Breast epithelium (tissue), 4 donors: ENCODE data around the gene RNF151. TPM values are rescaled to one million over a fixed set of nuclear protein-coding genes. Genes with fewer than 3 reads are reported as not detected.
A peak's percentile ranks its signal among the peaks of the same experiment; 100 is the strongest.

ENCODE experiments used
- DNase-seq, 2 donors: peaks; one replicate each; pipeline ENCODE4 v3.0.0-alpha.2; 2019; ENCODE audit warnings: low spot score in 2 of 2
- H3K27ac ChIP-seq, 2 donors: fragments of 200-600 bp; sonication (generic) in 1 of 2; one replicate each; pipeline ENCODE4 v1.5.1; 2016 to 2019; ENCODE audit warnings: mild to moderate bottlenecking in 1 of 2
- H3K27me3 ChIP-seq, 2 donors: fragments of 200-600 bp; sonication (generic) in 1 of 2; one replicate each; pipeline versions ENCODE4 v1.5.1 to v1.6.0; 2017 to 2019; ENCODE audit warnings: control low read depth in 1 of 2, mild to moderate bottlenecking in 1 of 2
- H3K36me3 ChIP-seq: fragments of 200-600 bp; one replicate; pipeline ENCODE4 v1.5.1; 2019
- H3K4me1 ChIP-seq, 2 donors: fragments of 200-600 bp; sonication (generic); one replicate each; pipeline ENCODE4 v1.5.1; 2016 to 2019; ENCODE audit warnings: control low read depth in 1 of 2
- H3K4me3 ChIP-seq, 3 donors: fragments of 200-600 bp; sonication (generic); 1 replicate in 2 of 3; 2 replicates in 1 of 3; pipeline ENCODE4 v1.5.1; 2016 to 2019; ENCODE audit warnings: mild to moderate bottlenecking in 3 of 3, moderate library complexity in 2 of 3
- H3K9me3 ChIP-seq, 2 donors: fragments of 200-600 bp; sonication (generic) in 1 of 2; one replicate each; pipeline ENCODE4 v1.5.1; 2016 to 2019; ENCODE audit warnings: control low read depth in 1 of 2
- CTCF ChIP-seq, 3 donors: fragments of 450-650 bp; IDR thresholded peaks; one replicate each; pipeline ENCODE4 v1.5.1; 2016 to 2017; ENCODE audit warnings: antibody characterized with exemption in 3 of 3, mild to moderate bottlenecking in 3 of 3, moderate library complexity in 3 of 3
- POLR2A ChIP-seq: fragments of 450-650 bp; IDR thresholded peaks from one replicate; pipeline ENCODE4 v1.6.1; 2016; ENCODE audit warnings: antibody characterized with exemption, mild to moderate bottlenecking, moderate library complexity
- POLR2AphosphoS5 ChIP-seq, 3 donors: sonication (generic); formaldehyde crosslinking; IDR thresholded peaks; one replicate each; pipeline ENCODE4 v1.6.1; 2017; ENCODE audit warnings: antibody characterized with exemption in 3 of 3
- intact Hi-C: fragments of 100-400 bp; cut with DNase I; formaldehyde crosslinking; loops from one replicate; pipeline ENCODE4 v1.15.1; 2023; ENCODE audit warnings: low total_unique reads
- total RNA-seq, 3 donors: library from RNA; depleted of rRNA; stranded (reverse); fragments of >200 nt; gene quantifications; one replicate each; pipeline ENCODE4 v1.1.0, GENCODE V29; 2016

Gene RNF151
- under 1 TPM in 1 of 3 donors, not detected in 2; 0.98 TPM for total RNA-seq

- no peak for DNase-seq
- no peaks in the 10 kb centered on the region for H3K9me3 ChIP-seq
- no peaks in the 10 kb centered on the region for H3K27me3 ChIP-seq
- H3K36me3 ChIP-seq, result no peaks in the 10 kb centered on the region
- TF ChIP-seq CTCF (IDR thresholded peaks at IDR 0.05) (no peak), POLR2A (no peak), POLR2AphosphoS5 (IDR thresholded peaks at IDR 0.05) (no peak)
- intact Hi-C loops, result no loop called here
- peaks cover 3 to 10% of the 10 kb centered on the region in 2 donors for H3K4me1 ChIP-seq
- H3K4me3 ChIP-seq, result peak within 1 kb of the TSS; percentile 91 to 95 (median 94)
- peak within 1 kb of the TSS; percentile 98 to 99 for H3K27ac ChIP-seq
Measured at GRCh38 chr16:1966460-1966859, at the start of gene RNF151. Gene RNF151, plus strand, starts transcription at chr16:1966856. Its CDS starts 26 bp downstream, at chr16:1966882.

- no peaks in the 10 kb centered on the region for H3K36me3 ChIP-seq
- no peak for DNase-seq
- peak overlapping the region in 2 of 3 donors; percentile 15 to 51 for H3K4me3 ChIP-seq
- H3K4me1 ChIP-seq, result no peaks in the 10 kb centered on the region
- TF ChIP-seq POLR2AphosphoS5 (IDR thresholded peaks at IDR 0.05), result no peak
- TF ChIP-seq POLR2A, result no peak
- TF ChIP-seq CTCF (IDR thresholded peaks at IDR 0.05), result no peak
- no peak overlapping the region for H3K27ac ChIP-seq
- no peaks in the 10 kb centered on the region for H3K9me3 ChIP-seq
- intact Hi-C loops, result no loop called here
- peaks cover 0 to 71% of the 10 kb centered on the region in 2 donors for H3K27me3 ChIP-seq
Measured at GRCh38 chr16:1917056-1917664, 49.5 kb upstream of the RNF151 start.

GRCh38 chr16:1917665-1918350 lies 48.8 kb upstream of the RNF151 start:
- Histone ChIP-seq H3K27ac (no peak overlapping the region), H3K9me3 (no peaks in the 10 kb centered on the region), H3K4me1 (no peaks in the 10 kb centered on the region), H3K36me3 (no peaks in the 10 kb centered on the region), H3K4me3 (peak overlapping the region in 2 of 3 donors; percentile 23 to 51), H3K27me3 (peaks cover 0 to 76% of the 10 kb centered on the region in 2 donors)
- intact Hi-C loops, result no loop called here
- TF ChIP-seq CTCF (IDR thresholded peaks at IDR 0.05) (no peak), POLR2A (no peak)
- DNase-seq, result no peak

GRCh38 chr16:1918351-1919326 lies 48.0 kb upstream of the RNF151 start, which contains the start of gene HS3ST6:
Gene HS3ST6, minus strand, starts transcription at chr16:1918415. Its CDS starts 92 bp downstream, at chr16:1918323.
- no peak for TF ChIP-seq POLR2AphosphoS5 (IDR thresholded peaks at IDR 0.05)
- no peak for TF ChIP-seq POLR2A
- TF ChIP-seq CTCF (IDR thresholded peaks at IDR 0.05), result no peak
- intact Hi-C loops, result no loop called here
- H3K27me3 ChIP-seq, result peaks cover 0 to 83% of the 10 kb centered on the region in 2 donors

More at GRCh38 chr16:1918351-1919326, 48.0 kb upstream of the RNF151 start, which contains the start of gene HS3ST6:
- H3K4me1 ChIP-seq, result no peaks in the 10 kb centered on the region
- DNase-seq, result no peak
- no peaks in the 10 kb centered on the region for H3K36me3 ChIP-seq
- H3K9me3 ChIP-seq, result no peaks in the 10 kb centered on the region
- peak within 1 kb of the TSS in 2 of 3 donors; percentile 23 to 51 for H3K4me3 ChIP-seq
- H3K27ac ChIP-seq, result no peak within 1 kb of the TSS
